K562 (cell line): ENCODE data around the gene LRRC74B. TPM values are rescaled to one million over a fixed set of nuclear protein-coding genes. Genes with fewer than 3 reads are reported as not detected.
A peak's percentile ranks its signal among the peaks of the same experiment; 100 is the strongest.

Experiments
- CEBPB ChIP-seq: fragments of 450-650 bp; IDR thresholded peaks from 2 replicates; pipeline ENCODE4 v1.6.1; 2016; ENCODE audit warnings: missing genetic modification characterization, missing compliant biosample characterization
- DNMT1 ChIP-seq: fragments of 450-650 bp; IDR thresholded peaks from 2 replicates; pipeline ENCODE4 v1.6.1; 2016; ENCODE audit warnings: antibody characterized with exemption, mild to moderate bottlenecking
- FOXA1 ChIP-seq: fragments of 450-650 bp; IDR thresholded peaks from 2 replicates; pipeline ENCODE4 v1.6.1; 2016; ENCODE audit warnings: mild to moderate bottlenecking, borderline replicate concordance
- GTF3C2 ChIP-seq: IDR thresholded peaks from 3 replicates; pipeline ENCODE4 v1.6.1; 2011; ENCODE audit warnings: borderline replicate concordance, mild to moderate bottlenecking, moderate library complexity; ENCODE audit not compliant: insufficient read length; ENCODE audit errors: extremely low read depth
- IFI16 ChIP-seq: fragments of 250-450 bp; sonication (Bioruptor Pico); IDR thresholded peaks from 2 replicates; pipeline ENCODE4 v2.1.2; 2022; ENCODE audit warnings: mild to moderate bottlenecking, inconsistent platforms
- ILF3 ChIP-seq: fragments of 450-650 bp; IDR thresholded peaks from 2 replicates; pipeline ENCODE4 v1.6.1; 2018; ENCODE audit warnings: antibody characterized with exemption, mild to moderate bottlenecking, moderate library complexity, borderline replicate concordance
- JUNB ChIP-seq: fragments of 450-650 bp; formaldehyde crosslinking; conservative IDR thresholded peaks from 2 replicates; pipeline ENCODE4 v1.4.0; 2020; ENCODE audit warnings: mild to moderate bottlenecking
- KAT8 ChIP-seq: fragments of 450-650 bp; IDR thresholded peaks from 2 replicates; pipeline ENCODE4 v1.6.1; 2016; ENCODE audit warnings: low read depth, mild to moderate bottlenecking
- MITF ChIP-seq: IDR thresholded peaks from 2 replicates; pipeline ENCODE4 v1.6.1; 2014; ENCODE audit warnings: antibody characterized with exemption
- MTA2 ChIP-seq: fragments of 450-650 bp; IDR thresholded peaks from 2 replicates; pipeline ENCODE4 v1.6.1; 2016; ENCODE audit warnings: low read depth
- MXD1 ChIP-seq: fragments of 250-450 bp; sonication (Bioruptor Pico); IDR thresholded peaks from 2 replicates; pipeline ENCODE4 v1.8.0; 2021; ENCODE audit warnings: borderline replicate concordance, mild to moderate bottlenecking, moderate library complexity; ENCODE audit not compliant: poor library complexity, severe bottlenecking
- NFIC ChIP-seq: fragments of 450-650 bp; IDR thresholded peaks from 2 replicates; pipeline ENCODE4 v1.6.1; 2017; ENCODE audit warnings: mild to moderate bottlenecking, inconsistent platforms
- RBFOX2 ChIP-seq: fragments of 200-400 bp; formaldehyde crosslinking; IDR thresholded peaks from 2 replicates; pipeline ENCODE4 v1.6.1; 2017; ENCODE audit warnings: low read depth, mild to moderate bottlenecking, low read length, moderate library complexity
- ZNF140 ChIP-seq: fragments of 250-450 bp; sonication (Bioruptor Pico); IDR thresholded peaks from 2 replicates; pipeline ENCODE4 v1.8.0; 2021; ENCODE audit warnings: moderate library complexity, mild to moderate bottlenecking, inconsistent platforms
- ZNF146 ChIP-seq: IDR thresholded peaks from one replicate; pipeline ENCODE4 v1.6.1; 2018; ENCODE audit warnings: missing compliant biosample characterization; ENCODE audit not compliant: unreplicated experiment
- ZNF407 ChIP-seq: fragments of 450-650 bp; IDR thresholded peaks from 2 replicates; pipeline ENCODE4 v1.6.1; 2016; ENCODE audit warnings: low read depth
- polyA plus RNA-seq, 8 experiments: library from polyadenylated mRNA; depleted of rRNA in 4 of 8; stranded (reverse) in 5 of 8; unstranded in 3 of 8; fragments of >200 nt; fragmentation: Nextera tagmentation in 2 of 8; fragmentation: Illumina TruSeq in 1 of 8; extraction: Ambion mirVana in 2 of 8; extraction: Trizol in 1 of 8; gene quantifications; 2 replicates each; pipeline versions ENCODE4 v1.2.1 to v1.2.3, GENCODE V29; 2011 to 2014; ENCODE audit warnings: inconsistent platforms in 1 of 8, missing spikeins in 1 of 8
- total RNA-seq, 7 experiments: library from RNA; depleted of rRNA in 6 of 7; stranded (reverse); fragments of >200 nt in 6 of 7; fragmentation: Illumina TruSeq in 2 of 7; extraction: Trizol in 2 of 7; gene quantifications; 2 replicates each; pipeline versions ENCODE4 v1.2.1 to v1.2.3, GENCODE V29; 2011 to 2021; ENCODE audit warnings: low replicate concordance in 1 of 7

The LRRC74B gene
- total and polyA plus RNA-seq, 9 of the 15 experiments (the other 6 are each of a cell fraction or from before 2014, with no cell fraction given) = not detected

- TF ChIP-seq MITF = no peak
- TF ChIP-seq ZNF407 = no peak
- TF ChIP-seq ZNF140 (CRISPR knock-in tag) = no peak
- TF ChIP-seq KAT8 = no peak
- TF ChIP-seq NFIC = no peak
- TF ChIP-seq CEBPB (tag) = no peak
- TF ChIP-seq IFI16 (CRISPR knock-in tag) = peak; percentile 70; the same call in 1 of the 2 replicates
- no peak for TF ChIP-seq DNMT1
- no peak for TF ChIP-seq ZNF146
- no peak for TF ChIP-seq MXD1
- TF ChIP-seq GTF3C2 = no peak
- no peak for TF ChIP-seq ILF3
- TF ChIP-seq MTA2 = no peak
- TF ChIP-seq RBFOX2 = peak; percentile 75; the same call in 1 of the 2 replicates
- no peak; the same call in 1 of the 2 replicates for TF ChIP-seq JUNB
- TF ChIP-seq FOXA1 = no peak
Measured at GRCh38 chr22:21014202-21014725, 31.5 kb upstream of the LRRC74B start (continued).
